DMS53 treated with DMSO at 0.1 percent for 48 hours (cell line): ENCODE results near the gene SPSB2.

Experiments
- DNase-seq: peaks from one replicate; lab custom pipeline; 2025; ENCODE audit not compliant: unreplicated experiment; lab: John Stamatoyannopoulos, UW

SPSB2 gene

DNA sequence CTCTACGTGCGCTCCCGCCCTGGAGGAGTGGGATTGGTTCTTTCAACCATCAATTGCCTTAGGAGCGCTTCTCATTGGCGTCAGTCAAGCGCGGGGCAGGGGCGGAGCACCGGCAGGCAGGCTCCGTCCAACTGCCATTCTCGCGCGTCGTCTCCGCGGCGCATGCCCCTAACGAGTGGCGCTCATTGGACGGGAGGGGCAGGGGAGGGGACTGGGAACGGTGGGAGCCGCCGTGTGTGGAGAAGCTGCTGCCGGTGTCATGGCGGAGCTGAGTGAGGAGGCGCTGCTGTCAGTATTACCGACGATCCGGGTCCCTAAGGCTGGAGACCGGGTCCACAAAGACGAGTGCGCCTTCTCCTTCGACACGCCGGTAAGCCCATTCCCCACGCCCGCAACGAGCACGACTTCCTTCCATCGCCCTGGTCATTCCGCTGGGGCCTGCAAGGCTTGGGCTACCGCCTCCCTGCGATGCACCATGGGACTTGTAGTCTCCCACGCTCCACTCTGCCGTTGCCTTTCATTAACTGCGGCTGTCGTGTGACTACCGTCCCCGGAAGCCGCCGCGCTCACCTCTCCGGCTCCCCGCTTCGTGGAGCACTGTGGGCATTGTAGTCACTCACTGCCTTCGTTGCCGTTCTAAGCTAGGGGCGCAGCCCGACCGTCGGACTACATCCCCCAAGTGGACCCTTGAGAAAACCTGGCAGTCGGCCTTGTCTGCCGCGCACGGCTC lies 21.0 kb downstream of the SPSB2 start, which contains the start of gene USP5:
Gene USP5 (plus strand): TSS at position 230 of the 730 bp plus-strand sequence. CDS start 30 bp downstream, at position 260.
- DNase-seq = peak; percentile 100

DNA sequence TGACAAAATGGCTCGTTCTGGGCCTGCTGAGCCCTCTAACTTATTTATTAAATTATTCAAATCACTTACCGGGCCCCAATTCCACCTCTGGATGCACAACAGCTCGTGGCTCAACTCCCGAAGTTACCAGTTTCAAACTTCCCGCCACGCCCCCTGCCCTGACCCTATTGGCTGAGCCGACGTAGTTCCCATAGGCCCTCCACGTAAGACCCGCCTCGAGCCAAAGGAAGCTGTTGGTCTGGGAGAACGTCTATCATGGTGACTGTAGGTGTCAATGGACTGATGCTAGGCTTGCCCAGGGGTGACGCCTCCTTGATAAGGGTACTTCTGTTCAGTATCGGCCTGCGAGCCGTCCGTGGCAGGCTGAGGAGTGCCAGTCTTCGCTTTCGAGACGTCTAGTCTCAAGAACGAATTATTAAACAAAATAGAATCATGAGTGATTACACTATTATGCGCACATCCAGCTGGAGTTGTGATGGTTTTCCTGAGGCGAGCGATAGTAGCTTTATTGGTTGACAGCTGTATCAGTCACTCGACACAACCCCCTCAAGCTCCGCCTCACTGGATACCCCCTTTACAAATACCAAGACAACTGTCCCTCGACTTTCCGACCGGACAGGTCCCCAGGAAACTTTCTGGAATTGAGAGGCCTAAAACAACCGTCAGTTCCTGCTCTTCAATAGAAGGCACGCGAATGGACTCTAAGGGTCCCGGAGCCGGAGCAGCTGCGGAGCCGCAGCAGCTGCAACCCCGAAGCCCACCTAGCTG lies 21.8 kb downstream of the SPSB2 start, which contains the start of gene CDCA3:
Gene CDCA3 (minus strand): TSS at position 134 of the 768 bp plus-strand sequence. CDS start 334 bp downstream, outside the sequence.
- peak; percentile 100 for DNase-seq

DNA sequence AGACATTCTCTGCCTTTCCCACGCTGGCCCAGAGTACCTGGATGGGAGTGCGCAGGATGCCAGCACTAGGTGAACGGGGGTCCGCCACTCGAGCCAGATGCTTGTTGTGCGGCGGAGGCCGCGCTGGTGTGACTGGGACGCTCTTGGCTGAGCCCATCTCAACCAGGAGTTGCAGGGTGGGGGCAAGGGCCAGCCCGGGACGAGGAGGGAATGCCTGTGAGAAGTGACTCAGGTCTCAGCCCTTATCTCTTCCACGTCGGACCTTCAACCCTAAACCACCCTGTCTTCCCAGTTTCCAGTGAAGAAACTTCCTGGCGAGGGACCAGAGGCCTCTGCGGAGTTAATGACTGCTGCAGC lies 22.3 kb downstream of the SPSB2 start:
- DNase-seq = no peak

DNA sequence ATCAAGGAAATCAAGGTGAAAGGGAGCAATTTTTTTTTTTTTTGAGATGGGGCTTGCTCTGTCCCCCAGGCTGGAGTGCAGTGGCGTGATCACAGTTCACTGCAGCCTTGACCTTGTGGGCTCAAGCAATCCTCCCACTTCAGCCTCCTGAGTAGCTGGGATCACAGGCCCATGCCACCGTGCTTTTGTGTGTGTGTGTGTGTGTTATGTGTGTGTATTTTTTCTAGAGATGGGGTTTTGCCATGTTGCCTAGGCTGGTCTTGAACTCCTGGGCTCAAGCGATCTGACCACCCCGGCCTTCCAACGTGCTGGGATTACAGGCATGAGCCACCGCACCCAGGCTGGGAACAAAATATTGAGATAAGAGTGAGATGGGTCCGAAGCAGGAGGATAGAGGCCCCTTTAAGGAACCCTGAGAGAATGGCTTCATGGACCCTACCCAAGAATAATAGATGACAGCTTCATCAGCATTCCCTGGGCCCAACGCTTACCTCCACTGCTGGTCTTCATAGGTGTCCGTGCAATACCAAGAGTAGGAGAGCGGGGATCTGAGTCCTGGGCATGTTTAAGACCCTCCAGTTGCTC lies 23.0 kb downstream of the SPSB2 start:
- DNase-seq = no peak

DNA sequence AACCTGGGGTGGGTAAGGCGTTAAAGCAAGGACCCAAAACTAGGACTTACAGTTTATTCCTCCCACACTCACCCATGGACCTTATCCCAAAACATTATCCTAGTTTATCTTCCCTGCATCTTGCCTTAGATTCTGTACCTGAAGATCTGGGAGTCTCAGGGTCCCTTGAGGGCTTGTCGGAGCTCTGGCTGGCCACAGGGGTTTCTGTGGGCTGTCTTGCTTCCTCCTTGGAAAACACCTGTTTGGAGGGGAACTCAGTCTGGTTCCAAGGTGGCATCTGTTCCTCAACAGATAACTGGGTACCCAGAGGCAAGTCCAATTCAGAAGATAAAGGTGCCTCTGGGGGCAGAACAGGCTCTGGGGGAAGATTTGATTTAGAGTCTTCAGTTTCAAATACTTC lies 23.7 kb downstream of the SPSB2 start:
- no peak for DNase-seq

DNA sequence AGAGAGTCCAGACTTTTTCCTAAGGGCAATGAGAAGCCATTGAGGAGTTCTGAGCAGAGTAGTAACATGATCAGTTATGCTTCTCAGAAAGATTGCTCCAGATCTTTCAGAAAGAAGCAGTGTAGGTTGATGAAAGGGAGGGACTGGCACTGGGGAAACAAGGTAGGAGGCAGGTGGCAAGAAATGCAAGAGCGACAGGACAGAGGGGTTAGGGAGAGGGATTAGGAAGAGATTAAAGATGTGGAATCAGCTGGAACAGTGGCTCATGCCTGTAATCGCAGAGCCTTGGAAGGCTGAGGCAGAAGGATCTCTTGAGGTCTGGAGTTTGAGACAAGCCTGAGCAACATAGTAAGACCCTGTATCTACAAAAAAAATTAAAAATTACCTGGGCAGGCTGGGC lies 25.4 kb downstream of the SPSB2 start:
- no peak for DNase-seq

DNA sequence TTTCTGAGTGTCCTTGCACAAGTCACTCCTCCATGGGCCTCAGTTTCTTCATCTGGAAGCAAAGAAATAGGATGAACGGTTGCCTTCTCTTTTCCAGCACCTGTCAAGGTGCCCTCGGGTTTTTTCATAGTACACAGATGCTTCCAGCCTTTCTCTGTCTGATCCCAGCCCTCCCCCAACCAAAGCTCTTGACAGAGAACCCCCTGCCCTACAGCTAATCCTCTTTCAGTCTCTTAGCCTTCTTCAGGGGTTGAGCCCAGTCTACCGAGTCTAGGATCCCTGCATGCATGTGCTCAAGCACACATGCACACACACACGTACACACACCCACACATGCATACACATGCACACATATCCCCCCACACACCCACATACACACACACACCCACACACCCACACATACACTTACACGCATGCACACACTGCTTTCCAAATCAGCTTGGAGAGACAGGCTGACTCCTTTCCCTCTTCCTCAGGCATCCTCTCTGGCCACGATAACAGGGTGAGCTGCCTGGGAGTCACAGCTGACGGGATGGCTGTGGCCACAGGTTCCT lies 26.7 kb downstream of the SPSB2 start:
- no peak for DNase-seq

DNA sequence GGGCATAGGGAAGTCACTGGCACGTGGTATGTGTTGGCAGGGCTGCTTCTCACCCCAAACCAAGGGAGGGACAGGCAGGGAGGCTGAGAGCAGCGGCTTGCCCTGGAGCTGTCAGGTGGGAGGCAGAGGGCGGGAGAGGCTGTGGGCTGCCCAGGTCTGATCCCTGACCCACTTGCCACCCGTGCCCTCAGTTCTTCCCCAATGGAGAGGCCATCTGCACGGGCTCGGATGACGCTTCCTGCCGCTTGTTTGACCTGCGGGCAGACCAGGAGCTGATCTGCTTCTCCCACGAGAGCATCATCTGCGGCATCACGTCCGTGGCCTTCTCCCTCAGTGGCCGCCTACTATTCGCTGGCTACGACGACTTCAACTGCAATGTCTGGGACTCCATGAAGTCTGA lies 27.7 kb downstream of the SPSB2 start:
- DNase-seq = no peak

DNA sequence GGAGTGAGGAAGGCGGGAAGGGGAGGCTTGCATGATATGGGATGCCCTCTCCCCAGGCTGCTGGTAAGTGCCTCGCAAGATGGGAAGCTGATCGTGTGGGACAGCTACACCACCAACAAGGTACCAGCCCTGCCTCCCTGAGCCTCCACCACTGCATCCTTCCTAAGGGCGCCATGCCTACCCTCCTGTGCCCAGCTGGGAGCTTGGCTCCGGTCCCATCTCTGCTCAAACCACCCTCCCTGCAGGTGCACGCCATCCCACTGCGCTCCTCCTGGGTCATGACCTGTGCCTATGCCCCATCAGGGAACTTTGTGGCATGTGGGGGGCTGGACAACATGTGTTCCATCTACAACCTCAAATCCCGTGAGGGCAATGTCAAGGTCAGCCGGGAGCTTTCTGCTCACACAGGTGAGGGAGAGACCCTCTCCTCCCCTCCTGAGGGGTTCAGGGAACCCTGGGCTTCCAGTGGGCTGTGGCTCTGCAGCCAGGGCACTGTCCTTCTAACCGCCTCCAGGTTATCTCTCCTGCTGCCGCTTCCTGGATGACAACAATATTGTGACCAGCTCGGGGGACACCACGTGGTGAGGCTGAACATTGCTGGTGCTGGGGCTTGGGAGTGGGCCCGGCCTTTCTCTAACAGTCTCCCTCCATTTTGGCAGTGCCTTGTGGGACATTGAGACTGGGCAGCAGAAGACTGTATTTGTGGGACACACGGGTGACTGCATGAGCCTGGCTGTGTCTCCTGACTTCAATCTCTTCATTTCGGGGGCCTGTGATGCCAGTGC lies 29.8 kb downstream of the SPSB2 start:
- no peak for DNase-seq

DNA sequence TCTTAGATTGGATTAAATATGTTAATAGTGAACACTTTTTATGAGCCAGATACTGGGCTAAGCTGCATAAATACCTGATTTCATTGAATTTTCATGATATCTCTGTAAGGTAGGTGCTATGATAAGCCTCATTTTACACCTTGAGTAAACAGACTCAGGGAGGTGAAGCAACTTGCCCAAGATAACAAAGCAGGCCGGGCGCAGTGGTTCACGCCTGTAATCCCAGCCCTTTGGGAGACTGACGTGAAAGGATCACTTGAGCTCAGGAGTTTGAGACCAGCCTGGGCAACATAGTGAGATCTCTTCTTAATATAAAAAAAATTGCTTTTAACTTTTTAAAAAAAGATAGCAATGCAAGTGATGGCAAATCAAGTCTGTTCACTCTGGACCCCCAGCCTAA lies 31.0 kb downstream of the SPSB2 start:
- no peak for DNase-seq

DNA sequence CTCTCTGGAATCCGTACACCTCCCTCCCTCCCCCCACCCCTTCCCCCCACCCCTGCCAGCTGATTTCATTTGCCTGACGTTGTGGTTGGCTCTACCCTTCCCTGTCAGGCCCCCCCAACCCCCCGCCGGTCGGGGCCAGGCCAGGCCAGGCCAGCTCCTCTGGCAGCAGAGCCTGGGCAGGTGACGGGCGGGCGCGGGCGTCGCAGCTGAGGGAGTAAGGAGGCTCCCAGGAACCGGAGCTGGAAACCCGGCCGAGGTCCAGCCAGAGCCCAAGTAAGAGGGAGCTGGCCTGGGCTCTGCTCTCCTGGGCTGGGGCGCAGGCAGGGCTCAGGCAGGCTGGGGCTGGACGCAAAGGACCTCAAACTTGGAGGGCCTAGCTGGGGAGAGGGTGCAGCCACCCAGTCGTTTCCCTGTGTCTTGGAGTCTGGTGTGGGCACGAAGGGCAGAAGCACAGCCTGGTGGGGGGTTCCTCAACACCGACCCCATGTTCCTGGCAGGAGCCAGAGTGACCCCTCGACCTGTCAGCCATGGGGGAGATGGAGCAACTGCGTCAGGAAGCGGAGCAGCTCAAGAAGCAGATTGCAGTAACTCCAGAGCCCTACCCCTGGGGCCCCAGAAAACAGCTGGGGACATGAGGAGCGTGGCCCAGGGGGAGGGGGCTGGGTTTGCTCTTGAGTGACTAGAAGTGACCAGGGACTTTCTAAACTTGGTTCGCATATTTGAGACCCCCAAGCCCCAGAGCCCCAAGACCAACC lies 32.2 kb downstream of the SPSB2 start, which contains the start of gene GNB3:
Gene GNB3 (plus strand): TSS at position 165 of the 755 bp plus-strand sequence. CDS start 363 bp downstream, at position 528.
- no peak for DNase-seq

DNA sequence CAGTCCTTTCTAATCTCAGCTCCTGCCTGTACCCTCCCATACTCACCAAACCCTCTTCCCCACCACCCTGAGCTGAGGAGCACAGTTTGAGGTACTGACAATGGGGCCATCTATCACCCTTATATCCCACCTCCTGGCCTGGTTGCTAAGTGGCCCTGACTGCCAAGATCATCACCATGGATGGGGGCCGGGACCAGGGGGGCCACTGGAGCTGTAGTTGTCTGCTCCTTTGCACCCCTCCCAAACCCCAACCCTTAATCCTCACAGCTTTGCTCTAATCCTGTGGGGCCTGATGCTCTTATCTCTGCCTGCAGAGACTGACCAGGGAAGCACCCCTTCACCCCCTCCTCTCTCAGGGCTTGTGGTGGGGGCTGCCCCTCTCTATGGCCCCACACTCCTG lies 32.8 kb downstream of the SPSB2 start:
- no peak for DNase-seq

DNA sequence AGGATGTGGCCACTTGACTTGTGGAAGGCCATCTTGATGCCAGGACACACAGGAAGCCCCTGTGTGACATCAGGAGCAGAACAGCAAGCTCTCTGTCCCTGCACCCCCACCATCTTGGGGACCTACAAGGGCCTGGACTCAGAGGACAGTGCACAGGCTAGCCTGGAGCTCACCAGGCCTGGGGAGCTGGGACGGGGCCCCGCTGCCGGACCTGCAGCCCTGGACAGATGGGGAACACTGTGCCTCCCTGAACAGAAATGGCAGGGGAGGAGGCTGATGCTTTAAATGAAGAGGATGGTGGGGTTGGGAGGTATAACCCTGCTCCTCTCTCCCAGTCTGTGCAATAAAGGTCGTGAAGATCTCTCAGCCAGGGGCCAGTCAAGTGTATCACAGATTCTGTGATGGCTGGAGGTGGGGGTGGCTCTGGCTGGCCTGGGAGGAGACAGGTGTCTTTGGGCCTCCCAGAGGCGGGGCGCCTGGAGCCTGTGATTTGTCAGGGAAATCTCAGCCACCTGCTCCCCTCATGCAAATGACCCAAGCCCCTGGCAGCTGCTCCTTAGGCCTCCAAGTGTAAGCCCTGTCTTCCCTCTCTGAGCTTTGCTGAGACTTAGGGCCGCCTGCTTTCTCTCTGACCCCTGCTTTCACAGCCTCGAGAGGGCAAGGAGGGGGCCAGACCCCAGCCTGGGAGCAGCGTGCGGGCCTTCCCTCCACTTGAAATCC lies 33.5 kb downstream of the SPSB2 start:
- peak; percentile 78 for DNase-seq

DNA sequence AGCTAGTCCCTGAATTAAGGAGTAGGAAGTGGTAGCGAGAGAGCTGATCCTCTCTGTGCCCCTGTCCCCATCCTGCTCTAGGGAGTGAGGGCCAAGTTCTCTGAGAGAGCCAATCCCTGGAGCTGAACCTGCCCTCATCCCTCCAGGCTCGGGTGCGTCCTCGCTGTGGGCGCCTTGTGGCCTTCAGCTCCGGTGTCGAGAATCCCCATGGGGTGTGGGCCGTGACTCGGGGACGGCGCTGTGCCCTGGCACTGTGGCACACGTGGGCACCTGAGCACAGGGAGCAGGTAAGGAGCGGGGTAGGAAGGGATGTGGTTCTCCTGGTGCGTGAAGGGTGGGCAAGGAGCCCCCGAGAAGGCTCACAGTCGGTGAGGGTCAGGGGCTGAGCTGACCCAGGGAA lies 34.2 kb downstream of the SPSB2 start:
- no peak for DNase-seq

DNA sequence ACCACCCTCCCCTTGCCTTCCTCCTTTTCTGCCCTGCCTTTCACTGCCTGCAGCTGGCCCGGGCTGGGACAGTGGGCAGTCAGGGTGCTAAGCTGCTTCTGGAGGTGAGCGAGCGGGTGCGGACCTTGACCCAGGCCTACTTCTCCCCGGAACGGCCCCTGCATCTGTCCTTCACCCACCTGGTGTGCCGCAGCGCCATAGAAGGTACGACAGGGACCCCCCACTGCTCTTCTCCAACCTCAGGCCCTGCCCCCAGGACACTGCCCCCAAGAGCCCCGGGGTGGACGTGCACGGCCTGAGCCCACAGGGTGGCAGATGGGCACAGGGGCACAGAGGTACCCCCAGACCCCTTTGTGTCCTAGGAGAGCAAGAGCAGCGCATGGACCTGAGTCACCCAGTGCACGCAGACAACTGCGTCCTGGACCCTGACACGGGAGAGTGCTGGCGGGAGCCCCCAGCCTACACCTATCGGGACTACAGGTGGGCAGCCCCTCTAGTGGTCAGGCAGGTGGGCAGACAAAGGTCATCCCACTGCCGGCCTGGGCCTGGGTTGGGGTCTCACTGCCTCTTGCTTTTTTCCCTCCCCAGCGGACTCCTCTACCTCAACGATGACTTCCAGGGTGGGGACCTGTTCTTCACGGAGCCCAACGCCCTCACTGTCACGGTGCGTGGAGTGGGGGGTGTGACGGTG lies 35.6 kb downstream of the SPSB2 start:
- no peak for DNase-seq

DNA sequence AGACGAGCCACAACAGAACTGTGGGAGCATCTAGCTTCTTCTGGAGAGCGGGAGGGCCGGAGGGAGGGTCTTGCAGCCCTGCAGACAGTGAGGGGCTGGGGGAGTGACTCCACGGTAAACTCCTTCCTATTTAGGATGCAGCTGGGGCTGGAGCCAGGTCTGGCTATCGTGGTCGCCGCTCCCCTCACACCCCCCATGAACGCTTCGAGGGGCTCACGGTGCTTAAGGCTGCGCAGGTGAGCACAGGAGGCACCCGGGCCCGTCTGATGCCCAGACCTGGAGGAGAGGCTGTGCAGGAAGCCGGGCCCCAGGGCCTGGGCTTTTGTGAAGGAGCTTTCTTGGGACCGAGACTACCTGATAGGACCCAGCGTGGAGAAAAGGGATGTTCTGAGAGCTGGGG lies 36.3 kb downstream of the SPSB2 start:
- DNase-seq = no peak

DNA sequence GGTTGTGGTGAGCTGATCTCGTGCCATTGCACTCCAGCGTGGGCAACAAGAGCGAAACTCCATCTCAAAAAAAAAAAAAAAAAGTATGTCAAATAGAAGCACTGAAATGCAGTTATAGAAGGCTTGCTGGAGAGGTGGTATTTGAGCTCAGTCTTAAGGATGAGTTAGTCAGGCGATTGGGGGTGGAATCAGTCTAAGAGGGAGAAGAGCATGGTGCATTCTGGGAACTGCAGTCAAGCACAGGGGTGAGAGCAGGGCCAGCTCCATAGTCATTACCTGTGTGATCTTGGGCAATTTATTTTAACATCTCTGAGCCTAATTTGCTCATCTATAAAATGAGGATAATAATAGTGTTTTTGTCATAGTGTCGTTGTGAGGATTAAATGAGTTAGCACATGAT lies 38.2 kb downstream of the SPSB2 start:
- no peak for DNase-seq

DNA sequence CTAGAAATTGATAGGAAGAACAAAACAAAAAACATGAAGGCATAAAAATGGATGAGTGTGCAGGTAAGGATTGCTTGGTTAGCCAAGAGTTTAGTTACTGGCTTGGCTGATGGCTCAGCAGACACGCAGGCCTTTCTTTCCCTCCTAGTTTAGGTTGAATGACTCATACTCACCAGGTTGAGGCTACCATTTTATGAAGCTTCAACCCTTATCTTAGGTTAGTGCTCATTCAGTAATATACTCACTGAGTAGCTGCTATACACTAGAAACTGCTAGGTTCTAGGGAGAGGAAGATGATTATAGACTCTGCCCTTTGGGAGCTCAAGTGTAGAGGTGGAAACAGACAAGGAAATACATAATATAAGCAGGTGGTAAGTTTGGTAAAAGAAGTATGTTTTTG lies 38.8 kb downstream of the SPSB2 start:
- no peak for DNase-seq
